NT2/D1 (cell line): ENCODE data around the gene WFDC8.

ENCODE experiments used
- DNase-seq: peaks from one replicate; pipeline ENCODE4 v3.0.0-alpha.2; 2011; ENCODE audit warnings: low read depth, low spot score
- H3K27me3 ChIP-seq: 2 replicates; pipeline ENCODE4 v1.6.0; 2011; ENCODE audit warnings: mild to moderate bottlenecking; ENCODE audit not compliant: insufficient read length, insufficient read depth
- H3K36me3 ChIP-seq: 2 replicates; pipeline ENCODE4 v1.6.1; 2011; ENCODE audit warnings: mild to moderate bottlenecking, low read length, mixed read lengths; ENCODE audit not compliant: insufficient read depth, insufficient read length
- H3K4me1 ChIP-seq: 2 replicates; pipeline ENCODE4 v1.5.1; 2011; ENCODE audit not compliant: insufficient read depth, insufficient read length
- H3K4me3 ChIP-seq: 2 replicates; pipeline ENCODE4 v1.5.1; 2011; ENCODE audit warnings: low read depth; ENCODE audit not compliant: insufficient read length
- H3K9ac ChIP-seq: 2 replicates; pipeline ENCODE4 v1.6.0; 2011; ENCODE audit warnings: low read depth; ENCODE audit not compliant: insufficient read length
- H3K9me3 ChIP-seq: 2 replicates; pipeline ENCODE4 v1.5.1; 2011; ENCODE audit warnings: mild to moderate bottlenecking, low read length; ENCODE audit not compliant: insufficient read depth
- SUZ12 ChIP-seq: IDR thresholded peaks from 2 replicates; pipeline ENCODE4 v1.6.1; 2011; ENCODE audit not compliant: insufficient read length, insufficient read depth; ENCODE audit errors: extremely low read depth
- YY1 ChIP-seq: IDR thresholded peaks from 2 replicates; pipeline ENCODE4 v1.6.1; 2011; ENCODE audit not compliant: insufficient read length, insufficient read depth
- ZNF274 ChIP-seq: IDR thresholded peaks from 2 replicates; pipeline ENCODE4 v1.6.1; 2011; ENCODE audit warnings: mild to moderate bottlenecking, low read depth, low read length

WFDC8 gene

DNA sequence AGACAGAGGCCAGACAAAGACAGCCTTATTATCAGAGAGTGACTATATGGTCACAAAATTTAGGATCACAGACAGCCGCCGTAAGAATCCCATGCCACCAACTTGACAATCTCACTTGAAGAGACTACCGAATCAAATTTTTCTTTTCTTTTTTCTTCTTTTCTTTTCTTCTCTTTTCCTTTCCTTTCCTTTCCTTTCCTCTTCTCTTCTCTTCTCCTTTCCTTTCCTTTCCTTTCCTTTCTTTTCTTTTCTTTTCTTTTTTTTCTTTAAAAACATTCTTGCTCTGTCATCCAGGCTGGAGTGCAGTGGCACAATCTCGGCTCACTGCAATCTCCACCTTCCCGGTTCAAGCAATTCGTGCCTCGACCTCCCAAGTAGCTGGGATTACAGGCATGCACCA lies 30.7 kb downstream of the WFDC8 start:
- no peaks in the 10 kb centered on the region for H3K4me1 ChIP-seq
- TF ChIP-seq ZNF274 (no peak), SUZ12 (no peak), YY1 (no peak)

DNA sequence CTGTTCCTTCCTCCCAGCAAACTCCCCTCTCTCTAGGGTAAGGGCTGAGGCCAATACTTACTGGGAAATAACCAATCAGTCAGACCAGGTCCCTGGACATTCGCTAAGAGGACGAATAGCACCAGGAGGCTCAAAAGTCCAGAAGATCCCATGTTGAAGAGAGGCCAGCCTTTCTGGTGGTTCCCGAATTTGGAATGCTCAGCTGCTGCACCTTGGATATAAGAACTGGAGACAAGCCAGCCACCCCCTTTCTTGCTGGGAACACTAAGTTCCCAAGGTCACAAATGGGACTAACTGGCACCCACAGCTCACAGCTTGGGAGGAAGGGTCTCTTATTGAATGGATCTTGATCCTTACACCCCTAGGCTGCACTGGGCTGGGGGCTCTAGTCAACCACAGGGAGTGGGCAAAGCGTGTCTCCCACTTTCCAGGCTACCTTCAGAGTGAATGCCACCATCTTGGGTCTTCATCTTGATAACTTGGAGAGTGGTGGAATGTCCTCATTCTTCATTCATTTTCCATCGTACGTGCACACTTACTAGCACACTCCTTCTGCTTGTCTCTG lies 31.8 kb downstream of the WFDC8 start, which contains the start of gene EPPIN:
EPPIN (minus strand) TSS at position 196 of the 565 bp plus-strand sequence; CDS start at position 152, 44 bp downstream.
- H3K27me3 ChIP-seq: no peaks in the 10 kb centered on the region
- TF ChIP-seq SUZ12: no peak
- no peak for TF ChIP-seq YY1
- no peak for TF ChIP-seq ZNF274
- H3K9ac ChIP-seq: no peak within 1 kb of the TSS
- H3K4me3 ChIP-seq: no peak within 1 kb of the TSS
- no peaks in the 10 kb centered on the region for H3K4me1 ChIP-seq
- no peaks in the 10 kb centered on the region for H3K9me3 ChIP-seq
- no peak for DNase-seq
- H3K36me3 ChIP-seq: no peaks in the 10 kb centered on the region

More for the DNA sequence above, 30.7 kb downstream of the WFDC8 start:
- DNase-seq: no peak
- Histone ChIP-seq H3K9me3 (no peaks in the 10 kb centered on the region), H3K27me3 (no peaks in the 10 kb centered on the region), H3K9ac (no peak overlapping the region), H3K36me3 (no peaks in the 10 kb centered on the region), H3K4me3 (no peak overlapping the region)

DNA sequence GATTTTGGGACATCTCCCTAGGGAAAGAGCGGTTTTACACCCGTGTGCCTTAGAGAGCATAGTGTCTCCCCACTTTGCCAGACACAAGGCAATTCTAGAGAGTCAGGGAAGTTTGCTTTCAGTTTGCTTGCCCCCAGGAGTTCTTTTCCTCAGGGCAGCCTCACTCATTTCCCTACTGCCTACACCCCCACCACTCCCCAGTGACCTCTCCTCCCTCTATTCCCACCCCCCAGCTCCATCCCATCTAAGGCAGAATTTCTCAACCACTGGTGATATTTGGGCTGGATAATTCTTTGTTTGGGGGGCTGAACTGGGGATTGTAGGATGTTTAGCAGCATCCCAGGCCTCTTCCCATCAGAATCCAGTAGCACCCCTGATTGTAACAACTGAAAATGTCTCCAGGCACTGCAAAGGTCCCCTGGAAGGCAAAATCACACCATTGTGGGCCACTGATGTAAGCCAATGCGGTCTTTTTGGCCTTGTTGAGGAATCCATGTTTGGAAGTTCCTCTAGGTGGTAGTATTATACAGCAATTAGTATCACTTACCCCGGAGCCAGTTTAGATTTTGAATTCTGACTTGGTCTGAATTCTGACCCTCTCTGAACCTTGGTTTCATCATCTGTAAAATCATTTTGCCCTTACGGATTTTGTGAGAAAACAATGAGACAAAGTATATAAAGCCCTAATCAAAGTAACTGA lies 33.2 kb downstream of the WFDC8 start:
- Histone ChIP-seq H3K9me3 (no peaks in the 10 kb centered on the region), H3K27me3 (no peaks in the 10 kb centered on the region), H3K4me1 (no peaks in the 10 kb centered on the region), H3K36me3 (no peaks in the 10 kb centered on the region), H3K9ac (no peak overlapping the region), H3K4me3 (no peak overlapping the region)
- TF ChIP-seq SUZ12 (no peak), ZNF274 (no peak), YY1 (no peak)
- DNase-seq: peak; percentile 42

DNA sequence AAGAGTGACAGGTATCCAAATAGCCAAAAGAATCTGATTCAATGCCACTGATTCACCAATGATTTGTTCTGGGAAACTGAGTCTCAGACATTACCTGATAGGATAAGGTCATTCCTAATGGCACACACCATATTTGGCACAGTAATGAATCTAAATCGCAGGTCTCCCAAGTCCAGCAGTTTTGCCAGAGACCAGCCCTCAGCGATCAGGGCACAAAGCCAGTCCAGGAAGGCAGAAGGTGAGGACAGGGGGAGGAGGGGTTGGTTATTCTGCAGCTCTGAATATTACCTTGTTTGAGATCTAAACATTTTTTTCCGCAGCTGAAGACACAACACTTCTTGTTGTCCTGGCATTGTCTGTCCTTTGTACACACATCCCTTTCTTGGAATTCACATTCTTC lies 33.7 kb downstream of the WFDC8 start:
- no peaks in the 10 kb centered on the region for H3K4me1 ChIP-seq
- no peaks in the 10 kb centered on the region for H3K36me3 ChIP-seq
- no peak overlapping the region for H3K4me3 ChIP-seq
- TF ChIP-seq YY1: no peak
- no peak for TF ChIP-seq SUZ12
- no peak for TF ChIP-seq ZNF274
- no peaks in the 10 kb centered on the region for H3K27me3 ChIP-seq
- H3K9me3 ChIP-seq: no peaks in the 10 kb centered on the region
- no peak for DNase-seq
- H3K9ac ChIP-seq: no peak overlapping the region

DNA sequence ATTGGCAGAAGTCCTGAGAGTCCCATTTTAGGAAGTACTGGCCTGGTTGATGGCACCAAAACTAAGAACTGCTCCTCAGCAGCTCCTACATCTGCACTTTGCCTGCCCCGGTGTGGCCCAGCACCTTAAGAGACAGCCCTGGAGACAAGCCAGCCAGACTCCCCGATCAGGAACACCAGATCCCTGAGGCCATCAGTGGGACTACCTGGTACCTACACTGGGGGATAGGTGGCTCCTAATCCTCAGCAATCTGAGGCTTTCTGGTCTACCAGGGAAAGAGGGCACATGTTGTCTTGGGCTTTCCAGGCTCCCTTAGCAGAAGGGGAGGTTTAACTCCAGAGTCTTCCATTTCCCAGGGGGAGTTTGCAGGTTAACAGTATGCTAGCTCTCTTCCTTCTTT lies 39.7 kb downstream of the WFDC8 start, which contains the start of gene WFDC6:
WFDC6 (minus strand) TSS at position 101 of the 400 bp plus-strand sequence; CDS start at position 26, 75 bp downstream.
- H3K36me3 ChIP-seq: no peaks in the 10 kb centered on the region
- H3K9ac ChIP-seq: no peak within 1 kb of the TSS
- no peak for DNase-seq
- H3K27me3 ChIP-seq: no peaks in the 10 kb centered on the region
- H3K9me3 ChIP-seq: no peaks in the 10 kb centered on the region
- H3K4me3 ChIP-seq: no peak within 1 kb of the TSS
- no peak for TF ChIP-seq YY1
- no peak for TF ChIP-seq SUZ12
- no peak for TF ChIP-seq ZNF274
- H3K4me1 ChIP-seq: no peaks in the 10 kb centered on the region

DNA sequence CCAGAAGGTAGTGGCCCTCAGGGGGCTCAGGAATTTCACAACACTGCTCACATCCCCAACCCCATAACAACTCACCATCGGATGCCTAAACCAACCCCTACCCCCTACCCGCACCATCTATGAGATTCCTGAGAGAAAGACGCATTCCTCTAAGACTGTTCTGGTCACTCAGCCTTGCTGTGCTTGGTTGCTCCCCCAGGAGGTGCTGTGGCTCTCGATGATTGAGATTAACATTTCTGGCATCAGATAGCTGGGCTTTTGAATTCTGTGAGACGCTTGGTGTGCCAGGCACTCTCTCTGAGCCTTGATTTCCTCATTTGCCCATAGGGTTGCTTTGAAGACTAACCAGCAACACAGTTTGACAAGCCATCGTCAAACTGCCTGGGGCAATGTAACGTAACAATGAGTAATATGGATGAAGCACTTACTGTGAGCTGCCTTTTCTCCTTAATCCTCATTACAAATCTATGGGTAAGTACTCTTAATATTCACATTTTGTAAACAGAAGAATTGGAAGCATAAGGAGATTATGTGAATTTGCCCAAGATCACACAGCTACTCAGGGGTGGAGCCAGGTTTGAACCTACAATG lies 40.8 kb downstream of the WFDC8 start:
- Histone ChIP-seq H3K9me3 (no peaks in the 10 kb centered on the region), H3K9ac (no peak overlapping the region), H3K4me3 (no peak overlapping the region), H3K4me1 (no peaks in the 10 kb centered on the region), H3K27me3 (no peaks in the 10 kb centered on the region), H3K36me3 (no peaks in the 10 kb centered on the region)
- DNase-seq: peak; percentile 23
- TF ChIP-seq ZNF274: no peak
- TF ChIP-seq YY1: no peak
- TF ChIP-seq SUZ12: no peak

DNA sequence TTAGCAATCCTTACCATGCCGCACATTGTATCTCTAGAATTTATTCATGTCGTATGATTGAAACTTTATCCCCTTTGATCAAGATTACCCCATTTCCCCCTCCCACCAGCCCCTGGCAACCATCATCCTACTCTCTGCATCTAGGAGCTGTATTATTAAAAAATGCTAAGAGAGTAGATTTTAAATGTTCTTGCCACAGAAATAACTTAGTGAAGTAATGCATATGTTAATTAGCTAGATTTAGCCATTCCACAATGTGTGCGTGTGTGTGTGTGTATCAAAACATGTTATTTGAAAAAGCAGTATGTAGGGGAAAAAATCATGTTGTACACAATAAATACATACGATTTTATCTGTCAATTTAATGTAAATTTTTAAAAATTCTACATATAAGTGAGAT lies 51.8 kb downstream of the WFDC8 start:
- Histone ChIP-seq H3K27me3 (no peaks in the 10 kb centered on the region), H3K4me1 (no peaks in the 10 kb centered on the region), H3K4me3 (no peak overlapping the region), H3K9me3 (no peaks in the 10 kb centered on the region), H3K36me3 (no peaks in the 10 kb centered on the region), H3K9ac (no peak overlapping the region)
- no peak for DNase-seq
- TF ChIP-seq ZNF274: no peak
- no peak for TF ChIP-seq YY1
- no peak for TF ChIP-seq SUZ12

DNA sequence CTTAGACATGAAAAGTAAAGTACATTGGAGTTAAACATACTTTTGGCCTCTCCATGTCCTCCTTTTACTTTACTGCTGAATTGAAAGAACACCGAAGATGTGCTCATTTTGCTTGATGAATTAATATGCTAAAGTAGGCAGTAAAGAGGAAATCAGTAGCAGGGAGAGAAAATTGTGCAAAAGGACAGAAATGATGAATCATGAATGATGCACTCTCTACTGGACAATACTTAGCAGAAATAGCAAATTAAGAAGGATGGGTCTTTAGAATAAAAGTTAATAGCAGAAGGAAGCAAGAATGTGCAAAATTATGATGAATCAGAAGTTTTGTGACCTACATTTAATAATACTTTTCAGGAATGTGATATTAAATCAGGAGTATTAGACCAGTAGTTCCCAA lies 55.3 kb downstream of the WFDC8 start:
- TF ChIP-seq YY1 (no peak), SUZ12 (no peak), ZNF274 (no peak)
- Histone ChIP-seq H3K9me3 (no peaks in the 10 kb centered on the region), H3K4me3 (no peak overlapping the region), H3K4me1 (no peaks in the 10 kb centered on the region), H3K36me3 (no peaks in the 10 kb centered on the region), H3K27me3 (no peaks in the 10 kb centered on the region), H3K9ac (no peak overlapping the region)
- no peak for DNase-seq
